Raji (cell line): ENCODE data around the gene RUNX2.

Experiments
- POLR2A ChIP-seq: IDR thresholded peaks from 2 replicates; pipeline ENCODE4 v1.6.1; 2011; ENCODE audit warnings: low read depth, low read length, control low read depth; ENCODE audit not compliant: insufficient read depth

RUNX2 gene

GRCh38 chr6:45548657-45549515 lies 220.8 kb downstream of the RUNX2 start:
- TF ChIP-seq POLR2A, result no peak

GRCh38 chr6:45552536-45552935 lies 224.4 kb downstream of the RUNX2 start:
- TF ChIP-seq POLR2A, result no peak

GRCh38 chr6:45553730-45554344 lies 225.7 kb downstream of the RUNX2 start:
- TF ChIP-seq POLR2A, result no peak

- no peak for TF ChIP-seq POLR2A
Measured at GRCh38 chr6:45554591-45554990, 226.5 kb downstream of the RUNX2 start.

GRCh38 chr6:45555981-45556771 lies 228.0 kb downstream of the RUNX2 start:
- no peak for TF ChIP-seq POLR2A

- no peak for TF ChIP-seq POLR2A
Measured at GRCh38 chr6:45556828-45557227, 228.7 kb downstream of the RUNX2 start.

- TF ChIP-seq POLR2A, result no peak
Measured at GRCh38 chr6:45557454-45557853, 229.3 kb downstream of the RUNX2 start.

GRCh38 chr6:45558858-45559257 lies 230.7 kb downstream of the RUNX2 start:
- TF ChIP-seq POLR2A, result no peak

- TF ChIP-seq POLR2A, result no peak
Measured at GRCh38 chr6:45562171-45562570, 234.0 kb downstream of the RUNX2 start.

GRCh38 chr6:45563041-45563440 lies 234.9 kb downstream of the RUNX2 start:
- TF ChIP-seq POLR2A, result no peak

- TF ChIP-seq POLR2A, result no peak
Measured at GRCh38 chr6:45563844-45564243, 235.7 kb downstream of the RUNX2 start.

- no peak for TF ChIP-seq POLR2A
Measured at GRCh38 chr6:45566882-45567281, 238.8 kb downstream of the RUNX2 start.

GRCh38 chr6:45567879-45568278 lies 239.7 kb downstream of the RUNX2 start:
- TF ChIP-seq POLR2A, result no peak

GRCh38 chr6:45568626-45569025 lies 240.5 kb downstream of the RUNX2 start:
- TF ChIP-seq POLR2A, result no peak

GRCh38 chr6:45569210-45569945 lies 241.2 kb downstream of the RUNX2 start:
- no peak for TF ChIP-seq POLR2A
